Measurements from ENCODE around the gene IL20. TPM values are rescaled to one million over a fixed set of nuclear protein-coding genes. Genes with fewer than 3 reads are reported as not detected.

The IL20 gene
- total RNA-seq, 2 experiments from 2014 or later: not detected

DNA sequence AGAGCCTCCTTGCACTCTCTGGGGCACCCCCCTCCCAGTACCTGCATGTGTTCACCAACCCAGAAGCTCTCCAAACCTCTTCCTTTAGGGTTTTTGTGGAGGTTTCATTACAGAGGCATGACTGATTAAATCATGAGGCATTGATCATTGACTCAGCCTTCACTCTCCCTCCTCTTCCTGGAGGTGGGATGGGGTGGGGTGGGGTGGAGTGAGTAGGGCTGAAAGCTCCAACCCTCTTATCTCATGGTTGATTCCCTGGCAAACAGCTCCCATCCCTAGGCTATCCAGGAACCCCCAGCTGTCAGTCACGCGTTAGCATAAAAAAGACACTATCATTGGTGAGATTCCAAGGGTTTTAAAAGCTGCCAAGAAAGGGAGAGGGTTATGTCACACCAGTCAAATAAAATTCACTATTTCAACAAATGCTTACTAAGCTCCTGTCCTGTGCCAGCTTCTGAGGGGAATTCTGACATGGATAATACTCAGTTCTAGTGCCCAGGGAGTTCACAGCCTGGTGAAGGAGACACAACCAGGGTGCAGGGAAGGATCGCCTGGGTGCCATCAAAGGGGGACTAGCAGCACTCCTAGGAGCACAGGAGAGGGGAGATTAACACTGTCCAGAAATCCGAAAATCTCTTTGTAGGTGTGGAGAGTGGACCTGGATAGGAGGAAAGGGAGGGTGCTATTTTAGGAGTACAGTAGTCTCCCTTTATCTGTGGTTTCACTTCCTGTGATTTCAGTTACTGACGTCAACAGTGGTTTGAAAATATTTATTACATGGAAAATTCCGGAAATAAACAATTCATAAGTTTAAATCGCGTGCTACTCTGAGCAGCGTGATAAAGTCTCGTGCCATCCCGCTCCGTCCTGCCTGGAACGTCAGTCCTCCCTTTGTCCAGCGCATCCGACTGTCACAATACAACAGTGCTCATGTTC, 25.0 kb downstream of the IL20 start:
- Histone ChIP-seq H2AFZ (ENCODE audit: low read length) (no peak overlapping the region), H3K4me3 (ENCODE audit: low read depth, low read length, poor library complexity, severe bottlenecking) (no peak overlapping the region), H3K4me1 (ENCODE audit: insufficient read depth, low read length, poor library complexity, severe bottlenecking) (no peaks in the 10 kb centered on the region), H3K4me2 (ENCODE audit: low read length) (no peak overlapping the region), H3K36me3 (ENCODE audit: insufficient read depth, low read length) (no peaks in the 10 kb centered on the region), H3K79me2 (ENCODE audit: insufficient read depth, low read depth, low read length) (no peaks in the 10 kb centered on the region), H3K9me2 (ENCODE audit: insufficient read depth, low read length) (no peaks in the 10 kb centered on the region), H4K20me1 (ENCODE audit: insufficient read depth, low read length) (no peaks in the 10 kb centered on the region), H3K9me3 (ENCODE audit: low read length) (no peaks in the 10 kb centered on the region), H3K27ac (ENCODE audit: low read depth, low read length, poor library complexity, severe bottlenecking) (no peak overlapping the region)
- POLR2A ChIA-PET: interaction anchor here (0.6 to 0.7 kb wide), 2 partner anchors 13 to 22 kb away, joined by 3 to 4 read pairs; no protein-coding TSS in a partner anchor
- no TSS peak for BruUV-seq (replicated peaks)
- intact Hi-C loops (cut with micrococcal nuclease; ENCODE audit: unreplicated experiment): no loop called here
- CTCF ChIA-PET (ENCODE audit: unreplicated experiment): no interaction called here
- DNase-seq (ENCODE audit: low spot score): no peak
- TF ChIP-seq, protein P1, sequence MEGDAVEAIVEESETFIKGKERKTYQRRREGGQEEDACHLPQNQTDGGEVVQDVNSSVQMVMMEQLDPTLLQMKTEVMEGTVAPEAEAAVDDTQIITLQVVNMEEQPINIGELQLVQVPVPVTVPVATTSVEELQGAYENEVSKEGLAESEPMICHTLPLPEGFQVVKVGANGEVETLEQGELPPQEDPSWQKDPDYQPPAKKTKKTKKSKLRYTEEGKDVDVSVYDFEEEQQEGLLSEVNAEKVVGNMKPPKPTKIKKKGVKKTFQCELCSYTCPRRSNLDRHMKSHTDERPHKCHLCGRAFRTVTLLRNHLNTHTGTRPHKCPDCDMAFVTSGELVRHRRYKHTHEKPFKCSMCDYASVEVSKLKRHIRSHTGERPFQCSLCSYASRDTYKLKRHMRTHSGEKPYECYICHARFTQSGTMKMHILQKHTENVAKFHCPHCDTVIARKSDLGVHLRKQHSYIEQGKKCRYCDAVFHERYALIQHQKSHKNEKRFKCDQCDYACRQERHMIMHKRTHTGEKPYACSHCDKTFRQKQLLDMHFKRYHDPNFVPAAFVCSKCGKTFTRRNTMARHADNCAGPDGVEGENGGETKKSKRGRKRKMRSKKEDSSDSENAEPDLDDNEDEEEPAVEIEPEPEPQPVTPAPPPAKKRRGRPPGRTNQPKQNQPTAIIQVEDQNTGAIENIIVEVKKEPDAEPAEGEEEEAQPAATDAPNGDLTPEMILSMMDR (conservative IDR thresholded peaks at IDR 0.05; ENCODE audit: low read length): no peak
- TF ChIP-seq EZH2phosphoT487 (IDR thresholded peaks at IDR 0.05; ENCODE audit: borderline replicate concordance, low read depth, low read length): no peak

DNA sequence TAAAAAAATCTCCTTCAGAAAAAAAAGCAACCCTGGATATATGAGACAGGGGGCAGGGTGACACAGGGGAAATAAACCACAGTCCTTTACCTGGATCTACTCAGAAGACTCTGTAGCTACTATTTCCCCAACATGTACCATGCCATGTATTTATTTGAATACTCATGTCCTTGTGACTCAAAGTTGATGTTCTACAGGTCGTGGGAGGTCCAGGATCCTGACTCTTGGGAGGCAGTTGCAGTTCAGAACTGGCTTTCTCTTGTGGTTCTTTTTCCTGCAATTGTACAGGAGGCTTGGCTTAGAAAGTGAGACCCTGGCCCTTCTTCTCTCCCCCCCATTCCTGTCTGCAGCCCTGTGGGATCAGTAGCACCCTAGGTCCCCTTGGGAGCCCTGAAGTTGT, 26.0 kb downstream of the IL20 start:
- intact Hi-C loops (cut with micrococcal nuclease; ENCODE audit: unreplicated experiment): no loop called here
- no peak for TF ChIP-seq EZH2phosphoT487 (IDR thresholded peaks at IDR 0.05; ENCODE audit: borderline replicate concordance, low read depth, low read length)
- TF ChIP-seq, protein P1 (conservative IDR thresholded peaks at IDR 0.05; ENCODE audit: low read length): no peak
- Histone ChIP-seq H3K27ac (ENCODE audit: low read depth, low read length, poor library complexity, severe bottlenecking) (no peak overlapping the region), H3K4me1 (ENCODE audit: insufficient read depth, low read length, poor library complexity, severe bottlenecking) (no peaks in the 10 kb centered on the region), H4K20me1 (ENCODE audit: insufficient read depth, low read length) (no peaks in the 10 kb centered on the region), H3K9me2 (ENCODE audit: insufficient read depth, low read length) (no peaks in the 10 kb centered on the region), H3K79me2 (ENCODE audit: insufficient read depth, low read depth, low read length) (no peaks in the 10 kb centered on the region), H3K4me2 (ENCODE audit: low read length) (no peak overlapping the region), H3K4me3 (ENCODE audit: low read depth, low read length, poor library complexity, severe bottlenecking) (no peak overlapping the region), H3K36me3 (ENCODE audit: insufficient read depth, low read length) (no peaks in the 10 kb centered on the region), H3K9me3 (ENCODE audit: low read length) (no peaks in the 10 kb centered on the region), H2AFZ (ENCODE audit: low read length) (no peak overlapping the region)
- no peak for DNase-seq (ENCODE audit: low spot score)
- CTCF ChIA-PET (ENCODE audit: unreplicated experiment): no interaction called here
- POLR2A ChIA-PET: no interaction called here
- BruUV-seq (replicated peaks): no TSS peak

Measured in OCI-LY7 (cell line).